DOHH2 (cell line): Measurements from ENCODE around the gene DTX3L.

Source experiments
- H3F3A ChIP-seq: fragments of 200-600 bp; sonication (generic), shearing (Covaris generic); 2 replicates; pipeline ENCODE4 v1.6.0; 2016; ENCODE audit warnings: antibody characterized with exemption, mild to moderate bottlenecking; ENCODE audit not compliant: control insufficient read depth, insufficient read depth
- H3K27ac ChIP-seq: fragments of 200-600 bp; sonication (generic); 2 replicates; pipeline ENCODE4 v1.5.1; 2014; ENCODE audit warnings: low read depth, mild to moderate bottlenecking, low read length, moderate library complexity
- H3K27me3 ChIP-seq: fragments of 200-600 bp; sonication (generic); 2 replicates; pipeline ENCODE4 v1.6.1; 2014; ENCODE audit warnings: mild to moderate bottlenecking, low read length, mixed read lengths; ENCODE audit not compliant: control insufficient read depth
- H3K36me3 ChIP-seq: fragments of 200-600 bp; sonication (generic); 2 replicates; pipeline ENCODE4 v1.6.1; 2014; ENCODE audit warnings: mild to moderate bottlenecking, low read length, moderate library complexity, mixed read lengths; ENCODE audit not compliant: control insufficient read depth
- H3K4me1 ChIP-seq: fragments of 200-600 bp; sonication (generic); 2 replicates; pipeline ENCODE4 v1.6.1; 2014; ENCODE audit warnings: mild to moderate bottlenecking, low read length, mixed read lengths; ENCODE audit not compliant: control insufficient read depth
- H3K4me2 ChIP-seq: fragments of 200-600 bp; sonication (generic); 2 replicates; pipeline ENCODE4 v1.6.0; 2014; ENCODE audit warnings: mild to moderate bottlenecking, low read length, moderate library complexity
- H3K4me3 ChIP-seq: fragments of 200-600 bp; sonication (generic); 2 replicates; pipeline ENCODE4 v1.5.1; 2014; ENCODE audit warnings: mild to moderate bottlenecking, low read length, mixed read lengths
- H3K79me2 ChIP-seq: fragments of 200-600 bp; sonication (generic); 2 replicates; pipeline ENCODE4 v1.6.1; 2014; ENCODE audit warnings: mild to moderate bottlenecking, low read length, mixed read lengths; ENCODE audit not compliant: control insufficient read depth
- H3K9me2 ChIP-seq: fragments of 200-600 bp; sonication (generic); replicated peaks from 2 replicates; pipeline ENCODE4 v1.6.1; 2014; ENCODE audit warnings: mild to moderate bottlenecking, low read length, mixed read lengths; ENCODE audit not compliant: control insufficient read depth
- H3K9me3 ChIP-seq: fragments of 200-600 bp; sonication (generic); 2 replicates; pipeline ENCODE4 v1.6.1; 2014; ENCODE audit warnings: antibody characterized with exemption, low read length, mixed read lengths; ENCODE audit not compliant: control insufficient read depth, insufficient read depth
- H4K20me1 ChIP-seq: fragments of 200-600 bp; sonication (generic); 2 replicates; pipeline ENCODE4 v1.6.0; 2014; ENCODE audit warnings: low read depth, mild to moderate bottlenecking, antibody characterized with exemption, low read length, moderate library complexity; ENCODE audit not compliant: control insufficient read depth, insufficient read depth
- CTCF ChIP-seq: fragments of 200-600 bp; sonication (generic); IDR thresholded peaks from one replicate; pipeline ENCODE4 v1.5.1; 2014; ENCODE audit warnings: antibody characterized with exemption, mild to moderate bottlenecking, low read depth, low read length; ENCODE audit not compliant: poor library complexity, severe bottlenecking
- EZH2phosphoT487 ChIP-seq: fragments of 200-600 bp; sonication (generic); IDR thresholded peaks from 2 replicates; pipeline ENCODE4 v1.6.1; 2017; ENCODE audit warnings: borderline replicate concordance, mild to moderate bottlenecking, antibody characterized with exemption, low read length, moderate library complexity, mixed read lengths

The DTX3L gene

GRCh38 chr3:122618614-122619013 lies 54.5 kb downstream of the DTX3L start:
- Histone ChIP-seq H3K27me3 (peaks cover 28% of the 10 kb centered on the region), H3K9me2 (no peaks in the 10 kb centered on the region), H3K4me1 (no peaks in the 10 kb centered on the region), H3K9me3 (no peaks in the 10 kb centered on the region), H3K79me2 (no peaks in the 10 kb centered on the region), H3K4me3 (no peak overlapping the region), H3K27ac (no peak overlapping the region), H3F3A (no peaks in the 10 kb centered on the region), H3K4me2 (no peak overlapping the region), H4K20me1 (no peaks in the 10 kb centered on the region), H3K36me3 (no peaks in the 10 kb centered on the region)
- no peak for TF ChIP-seq EZH2phosphoT487
- TF ChIP-seq CTCF: no peak

- Histone ChIP-seq H4K20me1 (no peaks in the 10 kb centered on the region), H3K4me2 (no peak overlapping the region), H3K36me3 (no peaks in the 10 kb centered on the region), H3K27ac (no peak overlapping the region), H3K4me1 (no peaks in the 10 kb centered on the region), H3F3A (no peaks in the 10 kb centered on the region), H3K4me3 (no peak overlapping the region), H3K79me2 (no peaks in the 10 kb centered on the region), H3K27me3 (peaks cover 28% of the 10 kb centered on the region), H3K9me3 (no peaks in the 10 kb centered on the region), H3K9me2 (no peaks in the 10 kb centered on the region)
- TF ChIP-seq EZH2phosphoT487 (no peak), CTCF (no peak)
Observed at GRCh38 chr3:122619040-122619439, 54.9 kb downstream of the DTX3L start.

- Histone ChIP-seq H3K4me1 (no peaks in the 10 kb centered on the region), H3K36me3 (no peaks in the 10 kb centered on the region), H3K9me3 (no peaks in the 10 kb centered on the region), H3K79me2 (no peaks in the 10 kb centered on the region), H3F3A (no peaks in the 10 kb centered on the region), H4K20me1 (no peaks in the 10 kb centered on the region), H3K9me2 (no peaks in the 10 kb centered on the region), H3K4me3 (no peak overlapping the region), H3K4me2 (no peak overlapping the region), H3K27ac (no peak overlapping the region), H3K27me3 (peaks cover 23% of the 10 kb centered on the region)
- no peak for TF ChIP-seq EZH2phosphoT487
- no peak for TF ChIP-seq CTCF
Observed at GRCh38 chr3:122620399-122620798, 56.3 kb downstream of the DTX3L start.

GRCh38 chr3:122621112-122621511 lies 57.0 kb downstream of the DTX3L start:
- Histone ChIP-seq H3K4me2 (no peak overlapping the region), H3K9me3 (no peaks in the 10 kb centered on the region), H3K79me2 (no peaks in the 10 kb centered on the region), H3K27ac (no peak overlapping the region), H3F3A (no peaks in the 10 kb centered on the region), H3K4me1 (no peaks in the 10 kb centered on the region), H4K20me1 (no peaks in the 10 kb centered on the region), H3K27me3 (peaks cover 22% of the 10 kb centered on the region), H3K4me3 (no peak overlapping the region), H3K9me2 (no peaks in the 10 kb centered on the region), H3K36me3 (no peaks in the 10 kb centered on the region)
- TF ChIP-seq EZH2phosphoT487 (no peak), CTCF (no peak)
